AG10803 (cell line): ENCODE measurements around the gene LCE2D.

Experiments used
- DNase-seq: peaks from one replicate; pipeline ENCODE4 v3.0.0; 2010; ENCODE audit warnings: low read depth
- H3K4me3 ChIP-seq: 2 replicates; pipeline ENCODE4 v1.5.1; 2011; ENCODE audit warnings: mild to moderate bottlenecking, low read length, control low read depth
- CTCF ChIP-seq: conservative IDR thresholded peaks from 2 replicates; pipeline ENCODE4 v1.5.1; 2011; ENCODE audit warnings: mild to moderate bottlenecking, low read length, control low read depth, inconsistent platforms

LCE2D gene

DNA sequence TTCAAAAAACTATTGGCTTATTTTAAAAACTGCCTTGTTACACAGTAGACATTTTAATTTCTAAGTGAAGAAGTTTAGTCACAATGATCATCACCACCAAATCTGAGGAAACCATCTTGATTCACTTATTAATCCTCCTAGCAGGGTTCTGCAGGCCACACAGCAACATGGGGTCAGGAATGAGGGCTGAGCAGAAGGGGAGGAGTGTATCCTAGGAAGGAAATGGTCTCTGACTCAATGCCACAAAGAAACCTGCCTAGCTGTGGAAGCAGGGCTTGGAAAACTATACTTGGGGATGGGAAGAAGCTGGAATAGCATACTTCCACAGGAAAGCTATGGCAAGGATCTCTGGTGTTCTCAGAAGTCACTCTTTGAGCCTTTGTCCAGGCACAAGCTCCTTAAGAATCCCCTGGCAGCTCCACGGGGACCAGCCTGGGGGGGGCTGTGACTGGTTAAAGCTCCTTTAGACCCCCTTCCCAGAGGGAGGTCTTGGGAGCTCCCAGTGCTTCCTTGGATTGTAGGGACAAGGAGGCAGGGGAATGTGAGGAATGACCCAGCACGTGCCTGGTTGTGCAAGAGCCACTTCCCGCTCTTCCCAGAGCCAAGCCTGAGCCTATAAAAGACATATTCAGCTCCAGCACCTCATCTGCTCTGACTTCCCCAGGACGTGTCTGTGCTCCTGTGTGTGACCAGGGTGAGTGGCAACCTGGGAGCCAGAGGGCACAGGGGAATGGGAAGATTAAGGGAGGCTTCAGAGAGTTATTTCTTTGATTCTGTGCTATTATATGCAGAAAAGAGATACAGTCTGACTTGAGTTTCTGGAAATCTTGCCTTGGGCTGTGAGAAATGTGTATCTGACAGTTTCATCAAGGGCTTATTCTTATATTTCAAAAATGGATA, 34.8 kb downstream of the LCE2D start, which contains the start of gene LCE2A:
Gene LCE2A (plus strand): TSS at position 645 of the 900 bp plus-strand sequence. CDS start 557 bp downstream, outside the sequence.
- H3K4me3 ChIP-seq, result no peak within 1 kb of the TSS
- DNase-seq, result peak; percentile 18
- no peak for TF ChIP-seq CTCF

- no peak overlapping the region for H3K4me3 ChIP-seq
- no peak for TF ChIP-seq CTCF
- DNase-seq, result no peak
These were observed 36.6 kb downstream of the LCE2D start for GRCh38 chr1:152699746-152700145.

DNA sequence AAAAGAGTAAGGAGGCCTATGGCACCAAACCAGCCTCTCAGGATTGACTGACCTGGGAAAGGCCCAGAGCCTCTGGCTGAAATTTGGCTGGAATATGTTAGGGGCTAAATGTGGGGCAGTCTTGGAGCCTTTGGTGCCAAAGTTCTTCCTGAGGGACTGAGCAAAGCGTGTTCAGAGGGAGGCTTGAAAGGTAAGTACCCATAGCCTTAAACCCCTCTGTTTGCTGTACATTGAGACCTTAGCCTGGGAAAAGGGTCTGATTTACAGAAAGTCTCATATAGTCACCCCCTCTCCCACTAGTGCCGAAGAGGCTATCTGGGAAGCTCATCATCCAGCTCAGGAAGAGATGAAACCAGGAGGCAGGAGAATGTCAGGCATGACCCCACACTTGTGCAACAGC, 44.7 kb downstream of the LCE2D start, which contains the start of gene LCE4A:
Gene LCE4A (plus strand): TSS at position 301 of the 400 bp plus-strand sequence. CDS start 916 bp downstream, outside the sequence.
- no peak for TF ChIP-seq CTCF
- no peak for DNase-seq
- H3K4me3 ChIP-seq, result no peak within 1 kb of the TSS
